Middle frontal gyrus (tissue), 1 donor: ENCODE measurements around the gene RAB6B.

Source experiments
- DNase-seq: peaks from one replicate; pipeline ENCODE4 v3.0.0-alpha.2; 2015; ENCODE audit warnings: low spot score; ENCODE audit errors: extremely low spot score

Gene RAB6B

GRCh38 chr3:133775309-133775708 lies 120.4 kb downstream of the RAB6B start:
- no peak for DNase-seq
